PFSK-1 (cell line): ENCODE results near the gene MAP2K5.

ENCODE experiments used
- POLR2AphosphoS5 ChIP-seq: IDR thresholded peaks from 2 replicates; pipeline ENCODE4 v1.6.1; 2012; ENCODE audit warnings: low read depth, mild to moderate bottlenecking, control low read depth, low read length, moderate library complexity
- SIN3A ChIP-seq: IDR thresholded peaks from 2 replicates; pipeline ENCODE4 v1.6.1; 2012; ENCODE audit warnings: mild to moderate bottlenecking, low read length, moderate library complexity, borderline replicate concordance; ENCODE audit not compliant: insufficient read depth
- TAF1 ChIP-seq: IDR thresholded peaks from 2 replicates; pipeline ENCODE4 v1.6.1; 2012; ENCODE audit warnings: low read length, control low read depth, borderline replicate concordance; ENCODE audit not compliant: insufficient read depth
- TF ChIP-seq, protein P1 (sequence below), 2 experiments: IDR thresholded peaks; 2 replicates each; pipeline versions ENCODE4 v1.6.1 to v1.8.0; 2011 to 2012; ENCODE audit warnings: low read depth in 2 of 2, low read length in 2 of 2, control low read depth in 1 of 2, inconsistent platforms in 1 of 2, mild to moderate bottlenecking in 1 of 2, moderate library complexity in 1 of 2; ENCODE audit not compliant: insufficient read depth in 1 of 2

DNA sequence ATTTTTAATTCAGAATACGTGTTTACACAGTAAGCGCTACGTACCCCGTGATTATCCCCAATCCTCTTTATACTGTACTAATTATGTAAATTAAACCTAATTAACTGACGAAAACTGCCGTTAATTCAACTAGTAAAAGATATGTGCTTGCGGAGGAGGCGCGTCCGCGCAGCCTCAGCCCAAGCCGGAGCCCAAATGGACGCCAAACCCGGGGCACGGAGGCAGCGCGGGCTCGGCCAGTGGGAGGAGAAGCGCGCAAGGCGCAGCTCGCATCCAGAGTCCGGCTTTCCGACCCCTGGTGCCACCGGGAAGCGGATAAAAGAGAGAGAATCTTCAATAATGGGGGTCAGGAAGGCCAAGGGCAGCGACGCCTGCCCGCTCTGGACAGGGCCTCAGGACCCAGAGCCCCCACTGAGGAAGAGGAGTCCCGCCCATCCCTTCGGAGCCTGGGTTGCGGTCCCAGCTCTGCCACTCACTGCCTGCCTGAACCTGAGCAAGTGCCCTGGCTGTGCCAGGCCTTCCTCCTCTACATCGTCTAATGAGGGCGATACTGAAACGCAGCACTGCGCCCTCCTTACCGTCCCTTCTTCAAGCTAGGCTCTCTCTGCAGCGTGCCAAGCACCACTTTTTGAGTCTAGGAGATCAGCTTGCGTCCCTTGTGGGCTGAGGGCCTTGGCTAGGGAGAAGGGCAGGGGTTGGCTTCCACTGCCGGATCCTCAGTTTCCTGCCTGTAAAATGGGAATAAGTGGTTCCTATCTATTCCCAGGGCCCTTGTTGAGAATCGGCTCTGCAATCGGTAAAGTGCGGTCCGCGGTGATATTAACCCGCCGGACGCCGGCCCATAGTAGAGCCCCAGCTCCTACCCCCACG, 277.9 kb downstream of the MAP2K5 start:
- TF ChIP-seq TAF1 (no peak), POLR2AphosphoS5 (no peak), SIN3A (no peak)
- TF ChIP-seq, protein P1, sequence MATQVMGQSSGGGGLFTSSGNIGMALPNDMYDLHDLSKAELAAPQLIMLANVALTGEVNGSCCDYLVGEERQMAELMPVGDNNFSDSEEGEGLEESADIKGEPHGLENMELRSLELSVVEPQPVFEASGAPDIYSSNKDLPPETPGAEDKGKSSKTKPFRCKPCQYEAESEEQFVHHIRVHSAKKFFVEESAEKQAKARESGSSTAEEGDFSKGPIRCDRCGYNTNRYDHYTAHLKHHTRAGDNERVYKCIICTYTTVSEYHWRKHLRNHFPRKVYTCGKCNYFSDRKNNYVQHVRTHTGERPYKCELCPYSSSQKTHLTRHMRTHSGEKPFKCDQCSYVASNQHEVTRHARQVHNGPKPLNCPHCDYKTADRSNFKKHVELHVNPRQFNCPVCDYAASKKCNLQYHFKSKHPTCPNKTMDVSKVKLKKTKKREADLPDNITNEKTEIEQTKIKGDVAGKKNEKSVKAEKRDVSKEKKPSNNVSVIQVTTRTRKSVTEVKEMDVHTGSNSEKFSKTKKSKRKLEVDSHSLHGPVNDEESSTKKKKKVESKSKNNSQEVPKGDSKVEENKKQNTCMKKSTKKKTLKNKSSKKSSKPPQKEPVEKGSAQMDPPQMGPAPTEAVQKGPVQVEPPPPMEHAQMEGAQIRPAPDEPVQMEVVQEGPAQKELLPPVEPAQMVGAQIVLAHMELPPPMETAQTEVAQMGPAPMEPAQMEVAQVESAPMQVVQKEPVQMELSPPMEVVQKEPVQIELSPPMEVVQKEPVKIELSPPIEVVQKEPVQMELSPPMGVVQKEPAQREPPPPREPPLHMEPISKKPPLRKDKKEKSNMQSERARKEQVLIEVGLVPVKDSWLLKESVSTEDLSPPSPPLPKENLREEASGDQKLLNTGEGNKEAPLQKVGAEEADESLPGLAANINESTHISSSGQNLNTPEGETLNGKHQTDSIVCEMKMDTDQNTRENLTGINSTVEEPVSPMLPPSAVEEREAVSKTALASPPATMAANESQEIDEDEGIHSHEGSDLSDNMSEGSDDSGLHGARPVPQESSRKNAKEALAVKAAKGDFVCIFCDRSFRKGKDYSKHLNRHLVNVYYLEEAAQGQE (IDR thresholded peaks at IDR 0.05; ENCODE audit: insufficient read depth in 1 of 2, low read depth in 2 of 2, low read length in 2 of 2), result no peak
